ENCODE results near the gene PPARG. TPM values are rescaled to one million over a fixed set of nuclear protein-coding genes. Genes with fewer than 3 reads are reported as not detected.

The PPARG gene
- total RNA-seq, 3 donors from 2014 or later = 0.47 to 1.8 (median 0.83) TPM

DNA sequence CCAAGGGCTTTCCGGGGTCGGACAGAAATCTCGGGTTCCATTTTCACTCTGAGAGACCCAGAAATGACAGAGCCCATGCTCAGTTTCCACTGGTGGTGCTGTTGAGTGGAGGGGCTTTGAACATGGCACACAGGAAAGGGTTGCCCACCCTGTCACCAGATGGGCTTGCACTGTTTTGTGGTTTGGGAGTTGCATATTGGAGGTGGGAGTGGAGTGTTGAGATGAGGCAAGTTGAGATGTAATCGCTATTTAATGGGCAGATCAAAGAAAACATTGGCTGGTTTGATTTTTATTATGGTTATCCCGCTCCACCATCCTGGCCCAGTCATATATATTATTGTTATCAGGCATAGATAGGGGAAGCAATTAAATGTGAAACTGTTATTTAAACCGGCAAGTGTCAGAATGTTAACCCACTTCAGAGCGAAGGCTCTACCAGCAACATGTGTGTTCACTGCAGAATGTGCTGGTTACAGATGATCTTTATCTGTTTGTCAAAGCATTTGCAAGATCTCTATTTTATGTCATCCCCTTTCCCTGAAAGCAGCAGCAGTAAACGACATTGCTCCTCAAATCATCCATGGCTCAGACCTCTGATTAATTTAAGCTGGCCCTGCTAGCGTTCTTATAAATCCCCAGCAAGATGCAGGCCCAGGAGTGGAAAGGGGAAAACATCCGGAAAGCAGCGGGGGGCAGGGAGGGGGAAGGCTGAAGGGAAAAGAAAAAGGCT, 137.1 kb downstream of the PPARG start:
- no peaks in the 10 kb centered on the region for H3K36me3 Mint-ChIP-seq (ENCODE audit: insufficient read depth)
- H3K27me3 Mint-ChIP-seq (ENCODE audit: low read depth) = peaks cover 15% of the 10 kb centered on the region
- H3K9me3 Mint-ChIP-seq = no peaks in the 10 kb centered on the region
- no peak overlapping the region for H3K4me3 Mint-ChIP-seq
- ATAC-seq (no peak), DNase-seq (no peak)
- H3K4me1 Mint-ChIP-seq (ENCODE audit: low read depth) = peaks cover 14% of the 10 kb centered on the region

DNA sequence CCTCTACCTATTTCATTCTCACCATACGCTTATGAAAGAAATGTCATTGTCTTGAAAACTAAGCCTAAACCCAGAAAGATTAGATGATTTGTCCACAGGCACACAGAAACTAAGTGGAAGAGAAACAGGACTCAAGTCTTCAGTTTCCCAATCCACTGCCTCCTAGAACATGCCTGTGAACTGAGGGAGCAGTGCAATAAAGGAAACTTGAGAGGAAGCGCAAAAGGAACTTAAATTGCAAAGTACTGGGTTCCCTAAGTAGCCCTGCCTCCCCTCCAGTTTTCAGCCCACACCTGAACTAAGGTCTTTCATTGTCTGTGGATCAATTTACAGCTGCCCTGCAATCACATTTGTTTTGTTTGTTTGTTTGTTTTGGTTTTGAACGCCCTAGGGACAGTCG, 138.7 kb downstream of the PPARG start:
- H3K27me3 Mint-ChIP-seq (ENCODE audit: low read depth) = peaks cover 15% of the 10 kb centered on the region
- H3K9me3 Mint-ChIP-seq = no peaks in the 10 kb centered on the region
- no peaks in the 10 kb centered on the region for H3K36me3 Mint-ChIP-seq (ENCODE audit: insufficient read depth)
- H3K4me1 Mint-ChIP-seq (ENCODE audit: low read depth) = peaks cover 14% of the 10 kb centered on the region
- DNase-seq = no peak
- no peak for ATAC-seq
- no peak overlapping the region for H3K4me3 Mint-ChIP-seq

DNA sequence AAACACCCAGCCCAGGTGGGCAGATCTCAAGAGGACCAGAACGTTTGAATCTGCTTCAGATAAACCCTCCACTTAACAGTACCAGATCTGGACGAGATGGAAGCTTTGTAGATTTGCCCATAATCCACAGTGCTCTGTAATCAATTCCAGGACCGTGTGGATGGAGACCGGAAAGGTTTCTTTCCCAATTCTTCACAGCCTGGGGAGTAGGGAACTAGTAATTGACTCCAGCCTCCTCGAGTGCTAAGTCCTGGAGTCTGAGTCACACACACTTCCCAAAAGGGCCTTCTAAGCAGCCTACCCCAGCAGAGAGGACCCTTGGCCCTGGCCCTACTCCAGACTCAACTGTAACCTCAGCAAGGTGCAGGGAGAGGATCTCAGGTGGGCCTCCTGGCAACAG, 139.3 kb downstream of the PPARG start:
- Mint-ChIP-seq H3K4me1 (ENCODE audit: low read depth) (peaks cover 14% of the 10 kb centered on the region), H3K36me3 (ENCODE audit: insufficient read depth) (no peaks in the 10 kb centered on the region), H3K4me3 (no peak overlapping the region), H3K27me3 (ENCODE audit: low read depth) (peaks cover 15% of the 10 kb centered on the region), H3K9me3 (no peaks in the 10 kb centered on the region)
- no peak for DNase-seq
- no peak for ATAC-seq

DNA sequence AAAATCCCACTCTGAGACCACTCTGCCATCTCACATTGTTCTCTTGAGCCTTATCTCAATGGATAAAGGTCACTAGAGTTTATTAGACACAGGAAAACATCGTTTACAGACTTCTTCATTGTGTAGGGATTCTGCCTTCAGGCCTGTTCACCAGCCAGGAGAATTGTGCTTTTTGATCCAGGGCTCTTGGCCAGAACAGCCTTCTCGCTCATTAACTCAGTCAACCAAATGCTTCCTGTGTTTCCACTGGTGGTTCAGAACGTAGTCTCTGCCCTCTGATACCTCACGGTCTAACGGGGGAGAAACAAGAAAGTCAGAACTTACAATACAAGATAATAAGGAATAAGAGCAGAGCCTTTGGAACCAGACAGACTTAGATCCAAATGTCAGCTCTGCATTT, 141.2 kb downstream of the PPARG start:
- no peak overlapping the region for H3K4me3 Mint-ChIP-seq
- H3K27me3 Mint-ChIP-seq (ENCODE audit: low read depth) = peaks cover 8% of the 10 kb centered on the region
- DNase-seq (no peak), ATAC-seq (no peak)
- no peaks in the 10 kb centered on the region for H3K9me3 Mint-ChIP-seq
- no peaks in the 10 kb centered on the region for H3K36me3 Mint-ChIP-seq (ENCODE audit: insufficient read depth)
- peaks cover 2% of the 10 kb centered on the region for H3K4me1 Mint-ChIP-seq (ENCODE audit: low read depth)

DNA sequence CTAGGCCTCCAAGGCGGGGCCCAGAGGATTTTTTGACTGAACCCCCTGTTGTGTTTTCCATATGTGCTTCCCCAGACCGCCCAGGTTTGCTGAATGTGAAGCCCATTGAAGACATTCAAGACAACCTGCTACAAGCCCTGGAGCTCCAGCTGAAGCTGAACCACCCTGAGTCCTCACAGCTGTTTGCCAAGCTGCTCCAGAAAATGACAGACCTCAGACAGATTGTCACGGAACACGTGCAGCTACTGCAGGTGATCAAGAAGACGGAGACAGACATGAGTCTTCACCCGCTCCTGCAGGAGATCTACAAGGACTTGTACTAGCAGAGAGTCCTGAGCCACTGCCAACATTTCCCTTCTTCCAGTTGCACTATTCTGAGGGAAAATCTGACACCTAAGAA, 145.0 kb downstream of the PPARG start:
- ATAC-seq = no peak

DNA sequence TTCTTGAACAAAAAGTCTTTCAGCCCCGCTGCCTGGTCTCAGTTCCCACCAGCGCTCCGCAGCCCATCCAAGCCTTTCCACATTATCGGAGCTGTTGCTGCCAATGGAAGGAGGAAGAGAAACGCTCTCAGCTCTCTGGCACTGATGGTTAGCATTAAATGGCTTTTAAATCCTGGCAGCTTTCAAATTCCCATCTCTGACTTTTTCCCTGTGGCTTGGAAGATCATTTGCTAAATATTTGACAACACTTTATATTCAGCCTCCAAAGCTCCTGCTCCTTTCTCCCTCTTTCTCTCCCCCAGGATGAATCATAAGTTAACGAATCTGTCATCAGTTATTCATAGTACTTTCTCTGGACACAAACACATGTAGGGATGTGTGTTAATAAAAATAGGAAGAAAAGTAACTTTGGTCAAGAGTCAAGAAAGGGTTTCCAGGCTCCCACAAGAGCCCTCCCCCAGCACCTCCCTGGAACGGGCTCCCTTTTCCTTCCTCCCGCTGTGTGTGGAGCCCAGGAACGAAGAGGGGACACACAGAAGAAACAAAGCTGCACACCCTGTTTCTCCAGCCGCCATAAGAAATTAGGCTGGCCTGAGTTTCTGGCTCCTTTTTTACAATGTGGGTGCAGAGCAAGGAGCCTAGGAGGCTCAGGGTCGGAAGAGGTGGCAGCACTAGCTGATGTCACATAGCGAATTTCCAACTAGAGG, 147.8 kb downstream of the PPARG start:
- DNase-seq (no peak), ATAC-seq (no peak)
- H3K36me3 Mint-ChIP-seq (ENCODE audit: insufficient read depth) = no peaks in the 10 kb centered on the region
- H3K4me3 Mint-ChIP-seq = no peak overlapping the region
- peaks cover 2% of the 10 kb centered on the region for H3K27me3 Mint-ChIP-seq (ENCODE audit: low read depth)
- H3K4me1 Mint-ChIP-seq (ENCODE audit: low read depth) = no peaks in the 10 kb centered on the region
- H3K9me3 Mint-ChIP-seq = no peaks in the 10 kb centered on the region

More for the DNA sequence above, 145.0 kb downstream of the PPARG start:
- H3K4me1 Mint-ChIP-seq (ENCODE audit: low read depth) = no peaks in the 10 kb centered on the region
- no peaks in the 10 kb centered on the region for H3K9me3 Mint-ChIP-seq
- peaks cover 2% of the 10 kb centered on the region for H3K27me3 Mint-ChIP-seq (ENCODE audit: low read depth)
- H3K36me3 Mint-ChIP-seq (ENCODE audit: insufficient read depth) = no peaks in the 10 kb centered on the region
- no peak for DNase-seq
- no peak overlapping the region for H3K4me3 Mint-ChIP-seq

DNA sequence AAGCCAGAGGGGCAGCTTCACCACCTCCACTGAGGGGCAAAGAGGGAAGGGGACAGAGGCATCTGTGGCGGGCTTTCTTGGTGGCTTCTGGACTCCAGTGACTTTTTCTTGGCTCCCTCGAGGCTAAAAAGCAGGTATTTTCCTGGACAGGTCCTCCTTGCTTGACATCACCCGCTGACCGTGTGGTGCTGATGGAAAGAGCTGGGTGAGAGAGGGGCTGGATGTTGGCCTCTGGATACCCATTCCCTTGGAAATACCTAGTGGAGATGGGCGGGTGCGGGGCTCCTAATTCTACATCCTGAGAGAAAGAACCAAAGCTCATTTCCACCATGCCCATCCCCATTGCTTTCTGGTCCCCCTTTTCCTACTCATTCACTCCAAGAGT, 148.3 kb downstream of the PPARG start:
- ATAC-seq (no peak), DNase-seq (no peak)
- H3K4me1 Mint-ChIP-seq (ENCODE audit: low read depth) = no peaks in the 10 kb centered on the region
- H3K9me3 Mint-ChIP-seq = no peaks in the 10 kb centered on the region
- no peak overlapping the region for H3K4me3 Mint-ChIP-seq
- H3K27me3 Mint-ChIP-seq (ENCODE audit: low read depth) = peaks cover 2% of the 10 kb centered on the region
- H3K36me3 Mint-ChIP-seq (ENCODE audit: insufficient read depth) = no peaks in the 10 kb centered on the region

DNA sequence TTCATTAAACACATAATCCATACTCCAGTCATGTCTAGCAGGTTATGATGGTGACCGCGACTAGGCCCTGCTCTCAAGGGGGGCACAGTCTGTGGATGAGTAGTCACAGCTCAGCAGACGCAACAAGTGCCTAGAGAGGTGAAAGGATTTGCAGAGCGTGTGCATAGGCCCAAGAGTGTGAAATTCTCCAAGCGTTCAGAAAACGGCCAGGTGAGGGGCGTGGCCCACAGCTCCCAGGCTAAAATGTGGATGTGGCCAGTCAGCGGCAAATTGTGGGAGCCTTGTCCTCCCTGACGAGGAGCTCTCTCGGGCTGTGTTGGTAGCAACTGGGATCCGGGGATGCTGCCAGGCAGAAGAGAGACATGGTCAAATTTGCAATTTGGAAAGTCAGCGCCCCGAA, 149.0 kb downstream of the PPARG start:
- peaks cover 2% of the 10 kb centered on the region for H3K27me3 Mint-ChIP-seq (ENCODE audit: low read depth)
- H3K4me1 Mint-ChIP-seq (ENCODE audit: low read depth) = no peaks in the 10 kb centered on the region
- H3K36me3 Mint-ChIP-seq (ENCODE audit: insufficient read depth) = no peaks in the 10 kb centered on the region
- no peaks in the 10 kb centered on the region for H3K9me3 Mint-ChIP-seq
- no peak for DNase-seq
- H3K4me3 Mint-ChIP-seq = no peak overlapping the region
- ATAC-seq = no peak

DNA sequence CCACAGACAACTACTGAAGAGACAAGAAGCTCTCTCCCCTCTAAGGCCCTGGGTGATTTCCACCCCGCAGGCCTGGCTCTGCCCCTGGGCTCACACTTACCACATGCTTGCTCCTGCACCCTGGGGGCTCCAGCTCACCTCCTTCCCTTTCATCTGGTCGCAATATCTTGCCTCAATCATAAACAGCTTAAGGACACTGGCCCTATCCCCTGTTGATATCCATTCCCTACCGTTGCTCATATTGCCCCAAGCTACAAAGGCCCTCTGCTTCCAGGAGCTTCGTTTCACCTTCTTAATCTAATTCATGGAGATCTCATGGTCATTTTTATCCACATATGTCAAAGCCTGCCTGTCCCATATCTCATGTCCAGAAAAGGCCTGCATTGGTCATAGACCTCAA, 149.4 kb downstream of the PPARG start:
- Mint-ChIP-seq H3K9me3 (no peaks in the 10 kb centered on the region), H3K4me3 (no peak overlapping the region), H3K27me3 (ENCODE audit: low read depth) (peaks cover 7% of the 10 kb centered on the region), H3K36me3 (ENCODE audit: insufficient read depth) (no peaks in the 10 kb centered on the region), H3K4me1 (ENCODE audit: low read depth) (no peaks in the 10 kb centered on the region)
- ATAC-seq = no peak
- no peak for DNase-seq

DNA sequence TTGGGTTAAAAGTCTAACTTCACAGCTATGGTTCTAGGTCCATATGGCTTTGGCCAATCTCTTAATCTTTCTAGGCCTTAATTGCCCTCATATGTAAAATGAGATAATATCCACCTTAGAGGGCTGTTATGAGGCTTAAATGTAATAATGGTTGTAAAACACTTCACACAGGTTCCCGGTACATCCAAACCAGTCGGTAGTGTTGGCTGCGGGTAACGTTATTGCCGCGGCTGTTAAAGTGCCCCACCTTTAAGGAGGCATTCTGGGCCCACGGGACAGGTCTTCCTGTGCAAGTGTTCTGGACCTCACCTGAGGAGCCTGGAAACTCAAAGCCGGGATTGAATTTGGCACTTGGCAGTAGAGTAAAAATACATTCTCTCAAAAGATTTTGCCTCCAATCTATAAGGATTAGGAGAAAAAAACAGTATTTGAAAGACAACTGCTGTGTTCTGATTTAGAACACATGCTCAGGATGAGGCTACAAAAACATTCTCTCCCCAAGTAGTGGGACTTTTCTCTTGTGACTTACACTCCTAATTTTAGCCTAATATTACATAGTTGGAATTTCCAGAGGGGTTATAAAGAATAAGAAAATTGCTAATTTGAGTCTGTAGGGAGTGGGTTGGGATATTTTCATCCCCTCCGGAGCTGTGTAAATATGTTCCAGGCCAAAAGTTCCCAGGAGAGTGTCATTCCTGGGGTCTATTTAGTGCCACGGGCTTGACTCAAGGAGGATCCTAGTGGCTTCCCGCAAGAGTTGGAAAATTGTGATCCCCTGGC, 150.5 kb downstream of the PPARG start:
- no peaks in the 10 kb centered on the region for H3K4me1 Mint-ChIP-seq (ENCODE audit: low read depth)
- H3K4me3 Mint-ChIP-seq = no peak overlapping the region
- H3K27me3 Mint-ChIP-seq (ENCODE audit: low read depth) = peaks cover 13% of the 10 kb centered on the region
- no peaks in the 10 kb centered on the region for H3K36me3 Mint-ChIP-seq (ENCODE audit: insufficient read depth)
- H3K9me3 Mint-ChIP-seq = no peaks in the 10 kb centered on the region
- DNase-seq (no peak), ATAC-seq (no peak)

DNA sequence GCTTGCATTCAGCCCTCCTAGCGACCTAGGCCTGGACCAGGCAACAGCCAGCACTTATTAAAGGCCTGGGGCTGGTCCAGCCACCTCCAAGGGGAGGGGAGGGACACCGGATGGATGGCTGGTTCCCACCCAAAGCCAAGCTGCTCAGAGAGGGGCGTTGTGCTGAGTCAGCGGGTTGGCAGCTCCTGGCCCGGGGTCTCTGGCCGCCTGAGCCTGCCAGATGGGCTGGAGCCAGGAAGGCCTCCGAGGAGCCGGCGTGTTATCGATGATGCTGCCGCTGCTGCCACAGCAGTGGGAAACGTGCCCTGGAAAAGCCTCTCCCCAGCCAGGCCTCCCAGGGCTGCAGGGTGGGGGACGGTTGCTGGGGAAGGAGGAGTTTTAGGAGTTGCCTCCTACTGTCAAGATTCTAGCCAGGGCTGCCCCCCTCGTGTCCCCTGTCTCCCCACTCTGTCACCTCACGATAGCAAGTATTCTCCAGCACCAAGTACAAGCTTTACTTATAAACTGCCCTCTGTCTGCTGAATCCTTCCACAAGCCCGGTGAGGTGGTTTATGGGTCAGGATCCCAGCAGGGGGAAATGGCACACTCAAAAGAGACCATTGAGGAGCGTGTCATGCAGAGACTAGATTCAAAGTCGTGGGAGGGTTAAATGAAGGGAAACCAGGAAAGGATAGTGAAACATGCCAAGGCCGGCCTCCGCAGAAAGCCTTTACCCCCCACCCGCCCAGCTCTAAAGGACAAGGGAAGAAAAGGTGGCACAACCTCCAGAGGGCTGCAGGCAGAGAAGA, 152.3 kb downstream of the PPARG start:
- H3K4me1 Mint-ChIP-seq (ENCODE audit: low read depth) = no peaks in the 10 kb centered on the region
- ATAC-seq (no peak), DNase-seq (no peak)
- H3K9me3 Mint-ChIP-seq = no peaks in the 10 kb centered on the region
- no peak overlapping the region for H3K4me3 Mint-ChIP-seq
- peaks cover 12% of the 10 kb centered on the region for H3K27me3 Mint-ChIP-seq (ENCODE audit: low read depth)
- no peaks in the 10 kb centered on the region for H3K36me3 Mint-ChIP-seq (ENCODE audit: insufficient read depth)

DNA sequence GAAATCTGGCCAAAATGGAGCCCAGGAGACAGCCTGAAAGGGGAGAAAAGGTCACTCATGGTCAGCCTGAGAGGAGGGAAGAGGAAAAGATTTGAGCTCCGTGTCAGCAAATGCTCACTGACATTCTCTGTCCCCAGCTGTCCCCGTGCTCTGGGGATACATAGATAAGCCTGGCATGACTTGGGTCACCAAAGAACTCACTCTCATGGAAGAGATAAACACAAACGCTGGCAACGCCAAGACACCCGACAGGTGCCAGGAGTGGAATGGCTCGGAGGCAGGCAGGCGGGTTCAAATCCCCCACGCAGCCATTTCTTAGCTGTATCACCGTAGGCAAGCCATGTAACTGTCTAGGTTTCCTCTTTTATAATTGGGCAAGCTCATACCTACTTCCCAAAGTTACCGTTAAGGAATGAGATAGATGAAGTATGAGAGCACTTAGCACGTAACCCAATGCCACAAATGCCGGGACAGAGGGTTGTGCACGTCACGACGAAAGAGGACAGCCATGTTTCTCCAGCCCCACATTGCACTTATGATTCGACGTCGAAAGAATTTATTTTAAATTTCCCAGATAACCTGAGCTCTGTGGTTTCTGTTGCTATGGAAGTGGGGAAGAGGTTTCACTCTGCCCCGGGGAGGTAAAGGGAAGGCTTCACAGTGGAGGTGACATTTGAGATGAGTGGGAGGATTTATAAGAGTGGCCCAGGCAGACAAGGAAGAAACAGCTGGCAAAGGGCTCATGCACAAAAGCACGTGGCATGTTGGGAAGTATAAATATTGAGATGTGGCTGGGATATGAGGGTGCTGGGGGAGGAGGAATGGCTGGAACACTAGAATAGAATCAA, 154.0 kb downstream of the PPARG start:
- H3K4me1 Mint-ChIP-seq (ENCODE audit: low read depth) = no peaks in the 10 kb centered on the region
- no peaks in the 10 kb centered on the region for H3K36me3 Mint-ChIP-seq (ENCODE audit: insufficient read depth)
- no peaks in the 10 kb centered on the region for H3K9me3 Mint-ChIP-seq
- DNase-seq (no peak), ATAC-seq (no peak)
- peaks cover 12% of the 10 kb centered on the region for H3K27me3 Mint-ChIP-seq (ENCODE audit: low read depth)
- no peak overlapping the region for H3K4me3 Mint-ChIP-seq

DNA sequence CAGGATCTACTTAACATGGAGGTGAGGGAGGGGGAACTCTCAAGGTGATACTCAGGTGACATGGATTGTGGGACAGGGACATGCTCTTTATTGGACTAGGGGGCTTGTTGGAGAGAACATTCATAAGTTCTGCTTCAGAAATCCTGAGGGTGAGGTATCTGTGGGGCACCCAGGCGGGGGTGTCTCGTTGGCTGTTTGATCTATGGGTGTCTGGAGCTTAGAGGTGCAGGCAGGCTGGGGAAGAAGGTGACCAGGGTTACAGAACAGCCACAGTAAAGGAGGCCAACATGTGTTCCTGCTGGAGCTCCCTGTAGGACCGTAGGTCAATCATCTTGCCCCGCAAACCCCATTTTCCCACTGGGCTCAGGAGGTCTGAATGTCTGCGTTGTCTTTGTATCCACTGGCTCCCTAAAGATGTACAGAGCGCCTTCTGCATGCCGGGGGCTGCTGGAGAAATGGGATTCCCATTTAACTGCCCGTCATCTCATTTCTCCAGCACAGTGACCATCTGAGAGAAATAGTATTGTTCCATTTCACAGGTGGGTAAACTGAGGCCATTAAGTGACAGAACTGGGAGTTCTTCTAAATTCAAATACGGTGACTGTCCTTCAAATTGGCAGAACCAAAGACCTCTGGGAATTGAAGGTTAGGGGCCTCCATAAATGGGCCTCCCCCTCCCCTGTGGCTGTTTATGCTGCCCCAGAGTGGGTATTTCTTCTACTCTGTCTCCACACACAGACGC, 155.1 kb downstream of the PPARG start:
- Mint-ChIP-seq H3K4me1 (ENCODE audit: low read depth) (no peaks in the 10 kb centered on the region), H3K27me3 (ENCODE audit: low read depth) (peaks cover 12% of the 10 kb centered on the region), H3K36me3 (ENCODE audit: insufficient read depth) (no peaks in the 10 kb centered on the region), H3K9me3 (no peaks in the 10 kb centered on the region), H3K4me3 (no peak overlapping the region)
- no peak for ATAC-seq
- DNase-seq = no peak

All from activated T-cell treated with anti-CD3 and anti-CD28 coated beads, Interleukin-2, amount 50 U/mL, for 4 hours (primary cell).